HepG2 (cell line): ENCODE results near the gene FLAD1. TPM values are rescaled to one million over a fixed set of nuclear protein-coding genes. Genes with fewer than 3 reads are reported as not detected.

ENCODE experiments used
- FOXK2 ChIP-seq: fragments of 450-650 bp; IDR thresholded peaks from 2 replicates; pipeline ENCODE4 v1.6.1; 2016
- HNRNPH1 ChIP-seq: fragments of 200-400 bp; formaldehyde crosslinking; optimal IDR thresholded peaks from 2 replicates; pipeline ENCODE3; 2017; ENCODE audit warnings: mild to moderate bottlenecking, low read depth, low read length
- HOXA7 ChIP-seq: sonication (generic); formaldehyde crosslinking; IDR thresholded peaks from 2 replicates; pipeline ENCODE4 v1.8.1; 2022; ENCODE audit warnings: mild to moderate bottlenecking, missing genetic modification reagents, moderate library complexity
- KDM2A ChIP-seq: sonication (generic); formaldehyde crosslinking; IDR thresholded peaks from 2 replicates; pipeline ENCODE4 v1.4.0; 2020; ENCODE audit warnings: low read depth, missing genetic modification reagents, borderline replicate concordance
- LCORL ChIP-seq, 2 experiments: fragments of 450-650 bp in 1 of 2; sonication (generic) in 1 of 2; formaldehyde crosslinking in 1 of 2; IDR thresholded peaks; 2 replicates each; pipeline versions ENCODE4 v1.5.0 to v1.6.1; 2017 to 2020; ENCODE audit warnings: antibody characterized with exemption in 1 of 2, missing genetic modification reagents in 1 of 2
- MED1 ChIP-seq: sonication (generic); formaldehyde crosslinking; IDR thresholded peaks from 2 replicates; pipeline ENCODE4 v1.4.0; 2020; ENCODE audit warnings: missing genetic modification reagents
- PCBP2 ChIP-seq: fragments of 200-400 bp; formaldehyde crosslinking; optimal IDR thresholded peaks from 2 replicates; pipeline ENCODE3; 2018; ENCODE audit warnings: low read length, low read depth; ENCODE audit not compliant: poor library complexity, severe bottlenecking
- POGK ChIP-seq: sonication (generic); formaldehyde crosslinking; conservative IDR thresholded peaks from 2 replicates; pipeline ENCODE4 v1.8.0; 2022; ENCODE audit warnings: mild to moderate bottlenecking, moderate library complexity, missing genetic modification reagents
- RFX1 ChIP-seq: fragments of 450-650 bp; IDR thresholded peaks from 2 replicates; pipeline ENCODE4 v1.6.1; 2017
- RFX3 ChIP-seq: IDR thresholded peaks from 2 replicates; pipeline ENCODE4 v1.6.1; 2016; ENCODE audit warnings: missing biosample characterization, missing genetic modification reagents
- SMAD3 ChIP-seq: sonication (generic); formaldehyde crosslinking; IDR thresholded peaks from 2 replicates; pipeline ENCODE4 v1.4.0; 2020; ENCODE audit warnings: missing genetic modification reagents
- SUZ12 ChIP-seq: fragments of 150-350 bp; IDR thresholded peaks from 2 replicates; pipeline ENCODE4 v1.6.1; 2014; ENCODE audit warnings: low read depth, low read length
- TOE1 ChIP-seq: sonication (generic); formaldehyde crosslinking; IDR thresholded peaks from 2 replicates; pipeline ENCODE4 v1.4.0; 2020; ENCODE audit warnings: mild to moderate bottlenecking, missing genetic modification reagents
- ZBTB37 ChIP-seq: sonication (generic); formaldehyde crosslinking; IDR thresholded peaks from 2 replicates; pipeline ENCODE4 v1.4.0; 2020; ENCODE audit warnings: mild to moderate bottlenecking, missing genetic modification reagents
- ZFP90 ChIP-seq: sonication (generic); formaldehyde crosslinking; IDR thresholded peaks from 2 replicates; pipeline ENCODE4 v1.8.0; 2022; ENCODE audit warnings: missing genetic modification reagents, mild to moderate bottlenecking, inconsistent platforms, borderline replicate concordance
- ZNF234 ChIP-seq: sonication (generic); formaldehyde crosslinking; conservative IDR thresholded peaks from 2 replicates; pipeline ENCODE4 v1.5.1; 2020; ENCODE audit warnings: mild to moderate bottlenecking, missing genetic modification reagents
- ZNF383 ChIP-seq: sonication (generic); formaldehyde crosslinking; IDR thresholded peaks from 2 replicates; pipeline ENCODE4 v1.4.0; 2020; ENCODE audit warnings: missing genetic modification reagents, mild to moderate bottlenecking, borderline replicate concordance
- ZNF562 ChIP-seq: sonication (generic); formaldehyde crosslinking; IDR thresholded peaks from 2 replicates; pipeline ENCODE4 v1.8.0; 2022; ENCODE audit warnings: missing genetic modification reagents, borderline replicate concordance
- ZNF563 ChIP-seq: sonication (generic); formaldehyde crosslinking; IDR thresholded peaks from 2 replicates; pipeline ENCODE4 v1.8.0; 2022; ENCODE audit warnings: mild to moderate bottlenecking, moderate library complexity, missing genetic modification reagents
- ZNF580 ChIP-seq: IDR thresholded peaks from 2 replicates; pipeline ENCODE4 v1.6.1; 2016; ENCODE audit warnings: low read depth, borderline replicate concordance
- ZNF614 ChIP-seq: IDR thresholded peaks from 2 replicates; pipeline ENCODE4 v1.6.1; 2018; ENCODE audit warnings: missing biosample characterization, missing genetic modification reagents, inconsistent platforms, borderline replicate concordance
- ZNF713 ChIP-seq: sonication (generic); formaldehyde crosslinking; IDR thresholded peaks from 2 replicates; pipeline ENCODE4 v1.4.0; 2020; ENCODE audit warnings: mild to moderate bottlenecking, missing genetic modification reagents
- ZNF770 ChIP-seq: sonication (generic); formaldehyde crosslinking; IDR thresholded peaks from 2 replicates; pipeline ENCODE4 v1.5.0; 2020; ENCODE audit warnings: mild to moderate bottlenecking, missing genetic modification reagents
- ZNF788 ChIP-seq: sonication (generic); formaldehyde crosslinking; IDR thresholded peaks from 2 replicates; pipeline ENCODE4 v1.5.0; 2020; ENCODE audit warnings: mild to moderate bottlenecking, missing genetic modification reagents, borderline replicate concordance
- ZSCAN20 ChIP-seq: sonication (generic); formaldehyde crosslinking; IDR thresholded peaks from 2 replicates; pipeline ENCODE4 v1.4.0; 2020; ENCODE audit warnings: missing genetic modification reagents, mild to moderate bottlenecking, borderline replicate concordance
- ZZZ3 ChIP-seq: sonication (generic); formaldehyde crosslinking; IDR thresholded peaks from 2 replicates; pipeline ENCODE4 v1.4.0; 2020; ENCODE audit warnings: missing genetic modification reagents, mild to moderate bottlenecking, borderline replicate concordance
- polyA plus RNA-seq, 8 experiments: library from polyadenylated mRNA; depleted of rRNA in 3 of 8; stranded (reverse) in 7 of 8; unstranded in 1 of 8; fragments of >200 nt; fragmentation: Illumina TruSeq in 4 of 8; extraction: Trizol in 4 of 8; gene quantifications; 2 replicates each; pipeline versions ENCODE4 v1.2.1 to v1.2.3, GENCODE V29; 2011 to 2016; ENCODE audit warnings: low read depth in 4 of 8, missing spikeins in 1 of 8, mixed read lengths in 1 of 8; ENCODE audit not compliant: insufficient read depth in 1 of 8
- total RNA-seq, 5 experiments: library from RNA; depleted of rRNA; stranded (reverse); fragments of >200 nt; fragmentation: Illumina TruSeq; extraction: Trizol; gene quantifications; 2 replicates each; pipeline ENCODE4 v1.2.3, GENCODE V29; 2016; ENCODE audit warnings: low read depth in 1 of 5

Gene FLAD1
- total and polyA plus RNA-seq, 2 of the 13 experiments (the other 11 are each of a cell fraction or from before 2014, with no cell fraction given) = 25.9 to 32.8 TPM

GRCh38 chr1:154973344-154974101 lies 9.6 kb upstream of the FLAD1 start (continued):
- TF ChIP-seq ZNF770 (CRISPR knock-in tag) (no peak), HNRNPH1 (no peak), MED1 (CRISPR knock-in tag) (peak; percentile 57; the same call in 1 of the 2 replicates), ZFP90 (CRISPR knock-in tag) (no peak), LCORL (IDR thresholded peaks at IDR 0.05) (no peak), LCORL (CRISPR knock-in tag; IDR thresholded peaks at IDR 0.05) (peak; percentile 56; the same call in 1 of the 2 replicates), SMAD3 (CRISPR knock-in tag) (no peak), POGK (CRISPR knock-in tag) (no peak), ZNF713 (CRISPR knock-in tag) (no peak), ZNF234 (CRISPR knock-in tag) (no peak), ZNF580 (CRISPR knock-in tag) (no peak), HOXA7 (no peak), TOE1 (0 out of 2 replicates have a peak, but pooled peaks have one; percentile 17), SUZ12 (no peak), ZNF563 (CRISPR knock-in tag) (peak; percentile 61), ZNF614 (no peak), PCBP2 (no peak), RFX3 (CRISPR knock-in tag) (no peak), ZNF383 (CRISPR knock-in tag) (no peak), ZNF788 (peak; percentile 12; the same call in 1 of the 2 replicates), FOXK2 (0 out of 2 replicates have a peak, but pooled peaks have one; percentile 32), ZZZ3 (no peak), ZSCAN20 (no peak), KDM2A (CRISPR knock-in tag) (no peak), ZNF562 (no peak), RFX1 (no peak), ZBTB37 (no peak)
